ENCODE measurements around the gene GOLGA8M. TPM values are rescaled to one million over a fixed set of nuclear protein-coding genes. Genes with fewer than 3 reads are reported as not detected.
"Not testable (repeated sequence)": the region's sequence is repeated elsewhere in the genome, so short reads cannot be mapped to it uniquely, and the experiment has no call there.

Gene GOLGA8M
- total RNA-seq, result 1 to 10 TPM in 6 of 7 donors, not detected in 1; 1.8 to 3.7 (median 2.4) TPM
- polyA plus RNA-seq, result under 1 TPM in 1 of 3 donors, not detected in 2; 0.74 TPM
- long read RNA-seq, donor 1, result 0 reads
- long read RNA-seq, donor 2, result 0 reads

GRCh38 chr15:28712270-28712669 lies at the start of gene GOLGA8M:
Gene GOLGA8M, minus strand, starts transcription at chr15:28712421. Its CDS starts 98 bp downstream, at chr15:28712323.
- DNase-seq; H3K27me3 ChIP-seq (replicated peaks in 1 of 7); H3K27ac ChIP-seq; intact Hi-C loops (cut with DNase I; ENCODE audit: low total_unique reads); H3K9me3 ChIP-seq; H3K4me3 ChIP-seq; H3K36me3 ChIP-seq; H3K4me1 ChIP-seq: not testable (repeated sequence)
- 93 to 100% methylated on average over 1 to 2 of the region's 10 CpGs; no CpG with 5 or more reads in 3 of the 5 donors for WGBS, 5 donors

- intact Hi-C loops (cut with DNase I; ENCODE audit: low total_unique reads); H3K27ac ChIP-seq; DNase-seq; H3K9me3 ChIP-seq; H3K27me3 ChIP-seq (replicated peaks in 1 of 7); H3K4me3 ChIP-seq; H3K4me1 ChIP-seq: not testable (repeated sequence)
- H3K36me3 ChIP-seq, result peaks cover 0 to 17% (median 2%) of the 10 kb centered on the region in 6 donors
- whole genome bisulfite sequencing, 5 donors, result 77 to 84% (median 81%) methylated on average over 6 of the region's 6 CpGs
Measured at GRCh38 chr15:28742890-28743289, 30.7 kb upstream of the GOLGA8M start.

- Histone ChIP-seq H3K4me1 (peaks cover 0 to 13% (median 0%) of the 10 kb centered on the region in 6 donors), H3K4me3 (peak overlapping the region in 5 of 8 donors; percentile 20 to 74 (median 28)), H3K27ac (peak overlapping the region in 7 of 8 donors; percentile 61 to 84 (median 74))
- 3 to 20% (median 12%) methylated on average over 7 to 9 of the region's 9 CpGs for WGBS, 5 donors
- intact Hi-C loops (cut with DNase I; ENCODE audit: low total_unique reads); H3K9me3 ChIP-seq; DNase-seq; H3K27me3 ChIP-seq (replicated peaks in 1 of 7); H3K36me3 ChIP-seq: not testable (repeated sequence)
Measured at GRCh38 chr15:28738590-28739292, 26.5 kb upstream of the GOLGA8M start.

- Histone ChIP-seq H3K4me1 (peaks cover 0 to 13% (median 0%) of the 10 kb centered on the region in 6 donors), H3K27ac (peak overlapping the region in 7 of 8 donors; percentile 72 to 84 (median 81)), H3K4me3 (peak overlapping the region; percentile 18 to 74 (median 40))
- H3K27me3 ChIP-seq (replicated peaks in 1 of 7); intact Hi-C loops (cut with DNase I; ENCODE audit: low total_unique reads); DNase-seq; H3K36me3 ChIP-seq; H3K9me3 ChIP-seq: not testable (repeated sequence)
- WGBS, 5 donors, result 0 to 8% (median 0%) methylated on average over 2 to 3 of the region's 23 CpGs
Measured at GRCh38 chr15:28738200-28738561, 26.0 kb upstream of the GOLGA8M start.

GRCh38 chr15:28737521-28738199 lies 25.4 kb upstream of the GOLGA8M start:
- Histone ChIP-seq H3K4me1 (peaks cover 0 to 13% (median 0%) of the 10 kb centered on the region in 6 donors), H3K4me3 (peak overlapping the region; percentile 18 to 74 (median 40)), H3K27ac (peak overlapping the region; percentile 27 to 84 (median 78))
- H3K9me3 ChIP-seq; H3K36me3 ChIP-seq; H3K27me3 ChIP-seq (replicated peaks in 1 of 7); intact Hi-C loops (cut with DNase I; ENCODE audit: low total_unique reads): not testable (repeated sequence)
- peak; percentile 88 for DNase-seq
- 0 to 5% (median 1%) methylated on average over 8 to 92 of the region's 101 CpGs for WGBS, 5 donors

GRCh38 chr15:28728061-28728460 lies 15.8 kb upstream of the GOLGA8M start:
- H3K4me3 ChIP-seq; intact Hi-C loops (cut with DNase I; ENCODE audit: low total_unique reads); H3K27ac ChIP-seq; H3K9me3 ChIP-seq; H3K27me3 ChIP-seq (replicated peaks in 1 of 7); H3K4me1 ChIP-seq; H3K36me3 ChIP-seq; DNase-seq: not testable (repeated sequence)
- WGBS, 5 donors, result 22 to 31% (median 27%) methylated on average over 2 of the region's 2 CpGs

- H3K9me3 ChIP-seq; H3K4me1 ChIP-seq; DNase-seq; H3K36me3 ChIP-seq; H3K27me3 ChIP-seq (replicated peaks in 1 of 7); H3K27ac ChIP-seq; intact Hi-C loops (cut with DNase I; ENCODE audit: low total_unique reads); H3K4me3 ChIP-seq: not testable (repeated sequence)
- 89 to 95% (median 91%) methylated on average over 14 of the region's 14 CpGs for WGBS, 5 donors
Measured at GRCh38 chr15:28727026-28727425, 14.8 kb upstream of the GOLGA8M start.

All from spleen (tissue), 13 donors.